Measurements from ENCODE around the gene TRIM29.

DNA sequence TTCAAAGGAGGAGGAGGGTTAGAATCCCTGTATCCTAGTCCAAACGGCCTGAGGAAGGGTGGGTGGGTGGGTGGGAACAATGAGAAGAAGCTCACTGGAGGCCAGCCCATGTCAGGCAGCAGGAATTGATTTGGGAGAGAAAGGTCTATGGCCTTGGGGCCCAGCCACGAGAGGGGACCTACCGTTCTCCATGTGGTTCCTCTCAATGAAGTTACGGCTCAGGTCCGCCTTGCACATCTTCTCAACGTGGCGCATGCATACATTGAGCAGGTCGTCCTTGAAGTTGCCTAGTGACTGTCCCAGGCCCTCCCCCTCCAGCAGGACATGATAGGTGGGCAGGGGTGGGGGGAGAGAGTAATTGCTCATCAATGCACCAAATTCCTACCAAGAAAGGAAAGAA lies 12.4 kb downstream of the TRIM29 start:
- TF ChIP-seq EZH2phosphoT487 (IDR thresholded peaks at IDR 0.05) = no peak
- TF ChIP-seq, protein P1, sequence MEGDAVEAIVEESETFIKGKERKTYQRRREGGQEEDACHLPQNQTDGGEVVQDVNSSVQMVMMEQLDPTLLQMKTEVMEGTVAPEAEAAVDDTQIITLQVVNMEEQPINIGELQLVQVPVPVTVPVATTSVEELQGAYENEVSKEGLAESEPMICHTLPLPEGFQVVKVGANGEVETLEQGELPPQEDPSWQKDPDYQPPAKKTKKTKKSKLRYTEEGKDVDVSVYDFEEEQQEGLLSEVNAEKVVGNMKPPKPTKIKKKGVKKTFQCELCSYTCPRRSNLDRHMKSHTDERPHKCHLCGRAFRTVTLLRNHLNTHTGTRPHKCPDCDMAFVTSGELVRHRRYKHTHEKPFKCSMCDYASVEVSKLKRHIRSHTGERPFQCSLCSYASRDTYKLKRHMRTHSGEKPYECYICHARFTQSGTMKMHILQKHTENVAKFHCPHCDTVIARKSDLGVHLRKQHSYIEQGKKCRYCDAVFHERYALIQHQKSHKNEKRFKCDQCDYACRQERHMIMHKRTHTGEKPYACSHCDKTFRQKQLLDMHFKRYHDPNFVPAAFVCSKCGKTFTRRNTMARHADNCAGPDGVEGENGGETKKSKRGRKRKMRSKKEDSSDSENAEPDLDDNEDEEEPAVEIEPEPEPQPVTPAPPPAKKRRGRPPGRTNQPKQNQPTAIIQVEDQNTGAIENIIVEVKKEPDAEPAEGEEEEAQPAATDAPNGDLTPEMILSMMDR (IDR thresholded peaks at IDR 0.05) = no peak

Data from neural progenitor cell (in vitro differentiated cells).